ENCODE measurements around the gene CDK10.

DNA sequence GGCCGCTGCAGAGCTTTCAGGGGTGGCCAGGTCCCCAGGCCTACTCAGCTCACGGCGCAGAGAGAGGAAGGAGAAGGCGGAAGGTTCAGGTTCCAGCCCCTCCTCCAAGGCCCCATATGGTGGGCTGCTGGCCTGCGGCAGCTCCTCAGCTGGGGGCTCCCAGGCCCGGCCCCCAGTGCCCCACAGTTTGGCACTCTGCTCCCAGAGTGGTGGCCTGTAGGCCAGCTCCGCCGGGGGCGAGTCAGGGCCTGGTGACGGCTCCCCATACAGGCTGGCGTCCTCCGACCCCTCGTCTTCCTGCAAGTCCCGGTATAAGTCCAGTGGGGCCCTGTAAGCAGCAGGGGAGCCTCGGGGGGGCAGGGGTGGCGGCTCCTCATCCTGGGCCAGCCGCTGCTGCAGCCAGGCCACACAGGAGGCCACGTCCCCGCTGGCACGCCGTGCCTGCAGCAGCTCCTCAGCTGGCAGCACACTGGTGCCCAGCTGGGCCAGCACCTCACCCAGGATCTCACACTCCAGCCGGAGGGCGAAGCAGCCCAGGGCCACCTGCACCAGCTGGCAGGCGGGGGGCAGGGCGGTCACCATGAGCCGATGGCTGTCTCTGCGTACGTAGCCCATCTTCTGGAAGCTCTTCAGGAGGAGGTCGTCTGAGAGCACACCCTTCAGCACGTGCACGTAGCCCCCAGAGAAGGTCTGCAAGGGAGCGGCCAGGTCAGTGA is 11.3 kb downstream of the CDK10 start:
- TF ChIP-seq CTCF (conservative IDR thresholded peaks at IDR 0.05; ENCODE audit: low read depth, low read length) (no peak), EZH2 (IDR thresholded peaks at IDR 0.05; ENCODE audit: borderline replicate concordance, low read depth, low read length, poor library complexity, severe bottlenecking) (no peak)

Data from A673 (cell line).